ENCODE results near the gene VPS45. TPM values are rescaled to one million over a fixed set of nuclear protein-coding genes. Genes with fewer than 3 reads are reported as not detected.

Gene VPS45
- total and polyA plus RNA-seq, 2 of the 8 experiments (the other 6 are each of a cell fraction or from before 2014, with no cell fraction given) = 19.1 to 27.6 TPM

DNA sequence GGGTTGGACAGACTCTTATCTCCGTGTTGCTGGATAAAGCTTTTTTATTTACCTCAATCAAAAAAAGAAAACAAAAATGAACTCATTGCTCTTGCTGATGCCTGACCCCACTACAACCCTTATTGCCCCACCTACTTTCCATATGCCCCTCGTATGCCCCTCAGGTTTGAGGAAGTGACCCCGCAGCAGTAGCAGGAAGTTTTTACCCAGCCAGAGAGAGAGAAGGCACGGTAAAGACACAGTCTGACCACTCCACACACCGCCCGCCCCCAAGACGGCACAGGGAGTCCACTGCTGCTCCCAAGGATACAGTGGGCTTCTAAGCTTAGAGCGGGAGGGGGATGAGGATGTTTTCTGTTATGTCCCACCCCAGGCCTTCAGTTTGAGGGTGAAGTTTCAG lies 92.0 kb downstream of the VPS45 start:
- Histone ChIP-seq H3K56ac (replicated peaks; ENCODE audit: insufficient read length, low read depth, low read length) (no peak overlapping the region), H3K23ac (ENCODE audit: insufficient read length) (no peak overlapping the region), H3K4me1 (replicated peaks in 1 of 4; ENCODE audit: control insufficient read depth in 3 of 4, insufficient read depth in 4 of 4, low read length in 3 of 4) (peaks cover 12 to 30% (median 20%) of the 10 kb centered on the region in 4 experiments), H2BK5ac (ENCODE audit: low read depth, low read length) (no peak overlapping the region), H4K91ac (replicated peaks; ENCODE audit: insufficient read length, low read length) (no peak overlapping the region), H2BK15ac (ENCODE audit: low read length) (no peak overlapping the region), H3K4me3 (ENCODE audit: extremely low read depth in 1 of 4, insufficient read depth in 2 of 4, low read depth in 3 of 4, low read length in 4 of 4) (no peak overlapping the region), H2BK12ac (ENCODE audit: low read depth, low read length) (no peak overlapping the region), H2AFZ (ENCODE audit: low read length) (no peak overlapping the region), H4K20me1 (replicated peaks in 1 of 2; ENCODE audit: control insufficient read depth in 1 of 2, insufficient read depth in 2 of 2, low read length in 2 of 2) (peaks cover 0 to 4% of the 10 kb centered on the region in 2 experiments), H4K8ac (ENCODE audit: extremely low read depth, insufficient read depth, low read length) (no peak overlapping the region), H2BK20ac (ENCODE audit: low read length) (no peak overlapping the region), H3K27me3 (replicated peaks in 1 of 4; ENCODE audit: control insufficient read depth in 3 of 4, extremely low read depth in 1 of 4, insufficient read depth in 3 of 4, low read length in 3 of 4) (no peaks in the 10 kb centered on the region), H3K23me2 (ENCODE audit: low read depth, low read length) (peaks cover 11% of the 10 kb centered on the region; the same call in 1 of the 2 replicates), H3K18ac (ENCODE audit: extremely low read depth, low read length) (no peak overlapping the region), H3K9me3 (ENCODE audit: insufficient read depth in 2 of 2, low read depth in 1 of 2, low read length in 1 of 2) (no peaks in the 10 kb centered on the region), H3K9ac (replicated peaks in 1 of 4; ENCODE audit: extremely low read depth in 1 of 4, low read depth in 3 of 4, low read length in 3 of 4) (no peak overlapping the region), H3K4me2 (ENCODE audit: insufficient read depth in 1 of 2, low read depth in 2 of 2, low read length in 2 of 2) (no peak overlapping the region), H3K36me3 (ENCODE audit: control insufficient read depth in 2 of 4, insufficient read depth in 4 of 4, low read length in 3 of 4) (peaks cover 19 to 43% (median 42%) of the 10 kb centered on the region in 4 experiments), H4K5ac (ENCODE audit: insufficient read length, low read depth, low read length) (no peak overlapping the region), H3K79me1 (ENCODE audit: low read depth, low read length) (no peaks in the 10 kb centered on the region), H2BK120ac (replicated peaks; ENCODE audit: low read depth, low read length) (no peak overlapping the region), H3K4ac (replicated peaks; ENCODE audit: insufficient read length, low read depth, low read length) (no peak overlapping the region), H3K14ac (ENCODE audit: insufficient read length) (no peak overlapping the region), H3K27ac (ENCODE audit: low read depth, low read length) (no peak overlapping the region), H2AK5ac (ENCODE audit: low read depth, low read length) (no peak overlapping the region), H3K79me2 (ENCODE audit: control insufficient read depth in 1 of 2, insufficient read depth in 2 of 2, low read length in 2 of 2) (no peaks in the 10 kb centered on the region)
- TF ChIP-seq EZH2 (IDR thresholded peaks at IDR 0.05; ENCODE audit: low read depth, low read length, severe bottlenecking) (no peak), TAF1 (IDR thresholded peaks at IDR 0.05; ENCODE audit: low read depth, low read length) (no peak)
- TF ChIP-seq, protein P1, sequence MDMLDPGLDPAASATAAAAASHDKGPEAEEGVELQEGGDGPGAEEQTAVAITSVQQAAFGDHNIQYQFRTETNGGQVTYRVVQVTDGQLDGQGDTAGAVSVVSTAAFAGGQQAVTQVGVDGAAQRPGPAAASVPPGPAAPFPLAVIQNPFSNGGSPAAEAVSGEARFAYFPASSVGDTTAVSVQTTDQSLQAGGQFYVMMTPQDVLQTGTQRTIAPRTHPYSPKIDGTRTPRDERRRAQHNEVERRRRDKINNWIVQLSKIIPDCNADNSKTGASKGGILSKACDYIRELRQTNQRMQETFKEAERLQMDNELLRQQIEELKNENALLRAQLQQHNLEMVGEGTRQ (IDR thresholded peaks at IDR 0.05; ENCODE audit: low read length) = no peak
- 99% methylated on average over 7 of the region's 8 CpGs; no CpG with 5 or more reads in 1 of the 2 experiments for WGBS, 2 experiments (ENCODE audit: extremely low coverage in 1 of 2, insufficient coverage in 1 of 2, insufficient read length in 1 of 2, insufficient replicate concordance in 2 of 2, low coverage in 1 of 2, low lambda C conversion rate in 2 of 2, missing lambda C conversion rate in 1 of 2)
- POLR2A ChIA-PET (ENCODE audit: partially characterized antibody) = interaction anchor here (2.1 to 2.3 kb wide), 2 partner anchors 10 to 13 kb away, joined by 9 read pairs; partner anchors contain the start of gene PLEKHO1
- DNase-seq (ENCODE audit: low read depth in 1 of 2, low spot score in 2 of 2) = no peak
- FAIRE-seq = no peak
- CTCF ChIA-PET (ENCODE audit: partially characterized antibody) = interaction anchor here (1.1 to 4.3 kb wide), 4 partner anchors 8 to 35 kb away, joined by 3 to 21 read pairs (median 19); partner anchors contain the start of gene PLEKHO1

Measured in H1 (cell line).